MCF 10A (cell line): Measurements from ENCODE around the gene NTM. TPM values are rescaled to one million over a fixed set of nuclear protein-coding genes. Genes with fewer than 3 reads are reported as not detected.

ENCODE experiments used
- BruUV-seq: library from RNA; stranded (reverse); fragments of 400-500 nt; replicated peaks from 2 replicates; lab custom pipeline; 2021; lab: Mats Ljungman, UMichigan
- CTCF ChIA-PET: fragments of 300-600 bp; sonication (Branson Sonifier 250); formaldehyde crosslinking; extraction: SDS; loops from one replicate; lab custom pipeline; 2021; ENCODE audit warnings: antibody characterized with exemption, inconsistent platforms; lab: Yijun Ruan, JAX
- POLR2A ChIA-PET: fragments of 300-600, 350-650 bp; sonication (Branson Sonifier 250); formaldehyde crosslinking; extraction: SDS; loops from one replicate; lab custom pipeline; 2020; ENCODE audit warnings: antibody characterized with exemption, inconsistent platforms; lab: Yijun Ruan, JAX
- DNase-seq: peaks from one replicate; pipeline ENCODE4 v3.0.0-alpha.2; 2018; ENCODE audit not compliant: unreplicated experiment
- H3K27ac Mint-ChIP-seq: one replicate; pipeline ENCODE4 v1.8.0; 2022; ENCODE audit warnings: mild to moderate bottlenecking, low read depth, mixed read lengths; ENCODE audit not compliant: unreplicated experiment
- H3K27me3 Mint-ChIP-seq: one replicate; pipeline ENCODE4 v1.8.0; 2022; ENCODE audit warnings: mixed read lengths; ENCODE audit not compliant: insufficient read depth, unreplicated experiment
- H3K36me3 Mint-ChIP-seq: one replicate; pipeline ENCODE4 v1.8.0; 2022; ENCODE audit warnings: mild to moderate bottlenecking, moderate library complexity, mixed read lengths; ENCODE audit not compliant: insufficient read depth, unreplicated experiment
- H3K4me1 Mint-ChIP-seq: one replicate; pipeline ENCODE4 v1.8.0; 2022; ENCODE audit warnings: mixed read lengths; ENCODE audit not compliant: insufficient read depth, unreplicated experiment
- H3K4me3 Mint-ChIP-seq: one replicate; pipeline ENCODE4 v1.8.0; 2022; ENCODE audit warnings: mild to moderate bottlenecking, moderate library complexity, mixed read lengths; ENCODE audit not compliant: unreplicated experiment
- H3K9me3 Mint-ChIP-seq: one replicate; pipeline ENCODE4 v1.8.0; 2022; ENCODE audit warnings: mixed read lengths; ENCODE audit not compliant: unreplicated experiment
- CTCF ChIP-seq: fragments of 200-600 bp; IDR thresholded peaks from one replicate; pipeline ENCODE4 v1.8.0; 2022; ENCODE audit warnings: antibody characterized with exemption, mild to moderate bottlenecking; ENCODE audit not compliant: unreplicated experiment
- intact Hi-C: fragments of 100-400 bp; cut with micrococcal nuclease; formaldehyde crosslinking; loops from 2 replicates; pipeline ENCODE4 v1.14.1; 2022
- total RNA-seq: library from RNA; stranded (reverse); gene quantifications from 2 replicates; pipeline ENCODE4 v1.2.3, GENCODE V29; 2022

Gene NTM
- total RNA-seq, 1 experiment from 2014 or later = not detected

GRCh38 chr11:131514062-131514461 lies 143.6 kb downstream of the NTM start:
- intact Hi-C loops = no loop called here
- Mint-ChIP-seq H3K9me3 (peaks cover 8% of the 10 kb centered on the region), H3K4me3 (no peak overlapping the region), H3K4me1 (no peaks in the 10 kb centered on the region), H3K27ac (no peak overlapping the region), H3K36me3 (no peaks in the 10 kb centered on the region), H3K27me3 (no peaks in the 10 kb centered on the region)
- TF ChIP-seq CTCF = no peak
- CTCF ChIA-PET = no interaction called here
- no peak for DNase-seq
- BruUV-seq = no TSS peak
- POLR2A ChIA-PET = no interaction called here

- POLR2A ChIA-PET = no interaction called here
- H3K36me3 Mint-ChIP-seq = no peaks in the 10 kb centered on the region
- no peak for DNase-seq
- CTCF ChIA-PET = no interaction called here
- H3K27me3 Mint-ChIP-seq = no peaks in the 10 kb centered on the region
- no peak for TF ChIP-seq CTCF
- H3K4me1 Mint-ChIP-seq = no peaks in the 10 kb centered on the region
- intact Hi-C loops = no loop called here
- no peak overlapping the region for H3K27ac Mint-ChIP-seq
- H3K4me3 Mint-ChIP-seq = no peak overlapping the region
- no TSS peak for BruUV-seq
- H3K9me3 Mint-ChIP-seq = peaks cover 16% of the 10 kb centered on the region
Observed at GRCh38 chr11:131518305-131518838, 148.0 kb downstream of the NTM start.

- ChIA-PET CTCF (interaction anchor here (0.6 to 0.7 kb wide), 2 partner anchors 57 to 134 kb away, joined by 3 read pairs; no protein-coding TSS in a partner anchor), POLR2A (interaction anchor here (0.7 kb wide), 1 partner anchor 328 kb away, joined by 3 read pairs; no protein-coding TSS in a partner anchor)
- no peaks in the 10 kb centered on the region for H3K27me3 Mint-ChIP-seq
- BruUV-seq = no TSS peak
- peaks cover 47% of the 10 kb centered on the region for H3K9me3 Mint-ChIP-seq
- DNase-seq = no peak
- H3K27ac Mint-ChIP-seq = no peak overlapping the region
- intact Hi-C loops = no loop called here
- TF ChIP-seq CTCF = no peak
- no peaks in the 10 kb centered on the region for H3K36me3 Mint-ChIP-seq
- H3K4me3 Mint-ChIP-seq = no peak overlapping the region
- no peaks in the 10 kb centered on the region for H3K4me1 Mint-ChIP-seq
Observed at GRCh38 chr11:131522851-131523250, 152.4 kb downstream of the NTM start.

GRCh38 chr11:131530407-131530806 lies 160.0 kb downstream of the NTM start:
- CTCF ChIA-PET = no interaction called here
- TF ChIP-seq CTCF = no peak
- no peaks in the 10 kb centered on the region for H3K36me3 Mint-ChIP-seq
- no peak overlapping the region for H3K4me3 Mint-ChIP-seq
- POLR2A ChIA-PET = no interaction called here
- intact Hi-C loops = no loop called here
- no peaks in the 10 kb centered on the region for H3K27me3 Mint-ChIP-seq
- H3K27ac Mint-ChIP-seq = no peak overlapping the region
- peaks cover 43% of the 10 kb centered on the region for H3K9me3 Mint-ChIP-seq
- no peaks in the 10 kb centered on the region for H3K4me1 Mint-ChIP-seq
- no TSS peak for BruUV-seq
- no peak for DNase-seq
